Measurements from ENCODE around the gene ADD3.
"Not testable (repeated sequence)": the region's sequence is repeated elsewhere in the genome, so short reads cannot be mapped to it uniquely, and the experiment has no call there.

The ADD3 gene

GRCh38 chr10:110032801-110033700 is 25.3 kb downstream of the ADD3 start:
- DNase-seq (ENCODE audit: low spot score): peak; percentile 87

DNA sequence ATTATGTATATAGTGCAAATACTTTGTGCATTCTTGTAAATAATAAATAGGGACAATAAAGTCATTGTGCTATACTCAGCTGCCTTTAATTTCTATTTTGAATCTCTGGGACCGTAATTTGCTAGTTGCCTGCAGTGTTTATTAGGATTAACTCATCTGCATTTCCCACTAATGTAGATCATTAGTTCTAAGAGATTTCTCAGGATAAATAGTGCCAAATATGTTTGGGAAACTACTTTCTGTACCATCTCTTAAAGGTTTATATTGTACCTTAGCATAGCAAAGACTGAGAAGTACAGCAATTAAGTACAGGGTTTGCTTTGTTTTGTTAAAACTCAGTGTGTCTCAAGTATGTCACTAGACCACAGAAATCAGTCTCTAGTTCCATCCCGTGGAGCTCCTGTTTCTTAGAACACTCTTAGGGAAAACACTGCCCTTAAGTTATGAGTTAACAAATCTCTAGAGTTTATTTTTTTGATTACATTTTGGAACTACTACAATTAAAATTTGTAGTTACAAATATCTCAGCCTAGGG is 26.0 kb downstream of the ADD3 start:
- DNase-seq (ENCODE audit: low spot score): no peak

- no peak for DNase-seq (ENCODE audit: low spot score)
Measured at GRCh38 chr10:110034596-110034995, 26.8 kb downstream of the ADD3 start.

GRCh38 chr10:110035070-110035921 is 27.5 kb downstream of the ADD3 start:
- DNase-seq (ENCODE audit: low spot score): no peak

DNA sequence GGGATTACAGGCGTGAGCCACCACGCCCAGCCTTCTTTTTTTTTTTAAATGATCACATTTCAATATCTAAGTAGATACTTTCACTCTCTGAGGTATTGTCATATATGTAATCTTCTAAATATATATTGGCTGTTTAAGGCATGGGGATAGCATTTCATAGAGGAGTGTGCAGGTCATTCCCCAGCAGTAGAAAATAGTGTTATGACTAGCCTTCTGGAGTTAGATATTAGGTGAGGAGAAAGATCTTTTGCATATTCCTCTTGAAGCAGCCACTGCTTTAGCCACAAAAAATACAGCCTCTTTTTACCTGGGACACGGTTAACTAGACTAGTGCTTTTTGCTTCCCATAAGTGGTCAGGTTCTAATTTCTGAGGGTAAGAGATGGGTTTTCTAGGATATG is 28.9 kb downstream of the ADD3 start:
- DNase-seq (ENCODE audit: low spot score): no peak

DNA sequence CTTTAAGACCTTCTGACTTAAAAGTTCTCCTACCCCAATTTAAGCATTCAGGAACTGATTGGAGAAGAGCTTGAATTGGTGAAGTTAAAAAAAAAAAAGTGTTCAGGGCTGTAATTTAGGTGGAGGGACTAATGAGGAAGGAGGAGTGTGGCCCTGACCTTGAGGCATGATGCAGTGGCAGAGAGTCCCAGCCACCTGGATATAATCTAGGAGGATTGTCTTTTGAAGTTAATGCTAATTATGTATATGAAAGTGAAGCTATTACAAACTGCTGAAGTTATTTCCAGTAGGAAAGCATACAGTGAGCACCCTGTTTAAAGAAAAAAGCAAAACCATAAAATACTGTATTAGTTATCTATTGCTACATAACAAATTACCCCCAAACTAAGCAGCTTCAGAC is 31.5 kb downstream of the ADD3 start:
- DNase-seq (ENCODE audit: low spot score): no peak

- no peak for DNase-seq (ENCODE audit: low spot score)
Measured at GRCh38 chr10:110040108-110040507, 32.3 kb downstream of the ADD3 start.

- no peak for DNase-seq (ENCODE audit: low spot score)
Measured at GRCh38 chr10:110040767-110041478, 33.1 kb downstream of the ADD3 start.

DNA sequence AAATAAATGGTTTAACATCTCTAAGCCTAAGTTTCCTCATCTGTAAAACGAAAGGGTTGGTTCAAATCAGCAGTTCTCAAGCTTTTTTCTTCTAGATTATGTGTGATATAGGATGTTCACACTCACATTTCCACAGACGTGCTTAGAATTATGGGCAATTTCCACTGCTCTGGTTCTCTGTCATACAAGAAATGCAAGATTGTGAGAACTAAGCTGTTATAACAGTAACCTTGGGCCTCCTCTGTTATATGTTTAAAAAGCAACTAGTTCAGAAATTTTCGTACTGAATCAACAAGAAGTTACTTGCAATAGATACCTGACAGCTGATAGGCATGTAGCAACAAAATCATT is 33.7 kb downstream of the ADD3 start:
- DNase-seq (ENCODE audit: low spot score): no peak

DNA sequence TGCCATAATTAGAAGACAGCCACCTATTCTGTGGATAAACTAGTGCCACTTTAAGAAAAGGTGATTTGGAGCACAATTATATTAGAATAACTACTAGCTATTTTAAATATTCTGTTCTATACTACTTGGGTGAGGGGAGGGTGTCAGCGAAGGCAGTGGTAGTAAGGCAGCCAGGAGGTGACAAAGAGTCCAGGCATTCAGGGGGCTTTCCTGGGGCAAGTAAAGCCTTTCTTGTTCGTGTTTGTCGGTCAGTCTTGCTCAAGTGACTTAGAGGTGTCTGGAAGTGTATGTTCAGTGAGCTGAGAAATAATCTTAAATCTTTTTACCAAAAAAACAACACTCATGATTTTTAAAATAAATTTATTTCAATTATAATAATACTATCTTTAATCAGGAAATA is 34.4 kb downstream of the ADD3 start:
- no peak for DNase-seq (ENCODE audit: low spot score)

- DNase-seq (ENCODE audit: low spot score): no peak
Measured at GRCh38 chr10:110042891-110043290, 35.1 kb downstream of the ADD3 start.

DNA sequence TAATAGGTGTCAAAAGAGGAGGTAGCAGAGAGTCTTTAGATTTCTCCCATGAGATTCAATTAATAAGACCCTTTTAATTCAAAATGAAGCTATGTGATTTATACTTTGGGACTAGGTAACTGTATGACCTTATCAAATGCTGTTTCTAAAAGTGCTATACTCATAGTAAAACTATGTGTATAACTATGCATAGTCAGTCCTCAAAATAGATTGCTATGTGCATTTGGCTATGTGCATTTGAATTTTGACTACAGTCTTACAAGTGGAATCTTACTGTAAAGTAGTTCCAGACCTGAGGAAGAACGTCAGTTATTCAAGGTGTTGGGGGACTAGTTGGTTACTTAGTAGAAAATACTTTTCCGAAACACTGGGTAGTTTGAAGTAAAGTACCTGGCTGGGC is 36.9 kb downstream of the ADD3 start:
- no peak for DNase-seq (ENCODE audit: low spot score)

DNA sequence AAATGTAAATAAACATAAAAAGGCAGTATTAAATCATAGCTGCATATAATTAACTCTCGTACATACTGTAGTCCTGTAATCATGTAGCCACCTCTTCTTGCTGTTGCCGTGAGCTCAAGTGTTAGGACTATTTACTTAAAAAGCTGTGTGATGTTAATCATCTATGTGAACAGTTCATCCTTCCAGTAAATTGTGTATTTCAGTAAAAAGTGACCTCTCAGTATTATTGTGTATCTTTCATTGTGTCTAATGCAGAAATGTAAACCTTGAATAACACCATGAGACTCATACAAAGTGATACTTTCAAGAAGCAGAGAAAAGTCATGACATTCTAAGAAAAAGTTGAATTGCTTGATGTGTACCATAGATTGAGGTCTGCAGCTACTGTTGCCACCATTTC is 38.0 kb downstream of the ADD3 start:
- DNase-seq (ENCODE audit: low spot score): no peak

GRCh38 chr10:110048145-110048544 is 40.4 kb downstream of the ADD3 start:
- DNase-seq (ENCODE audit: low spot score): not testable (repeated sequence)

- no peak for DNase-seq (ENCODE audit: low spot score)
Measured at GRCh38 chr10:110048781-110049180, 41.0 kb downstream of the ADD3 start.

- not testable (repeated sequence) for DNase-seq (ENCODE audit: low spot score)
Measured at GRCh38 chr10:110049889-110050591, 42.3 kb downstream of the ADD3 start.

- DNase-seq (ENCODE audit: low spot score): no peak
Measured at GRCh38 chr10:110051487-110051886, 43.7 kb downstream of the ADD3 start.

- DNase-seq (ENCODE audit: low spot score): no peak
Measured at GRCh38 chr10:110052916-110053315, 45.1 kb downstream of the ADD3 start.

- DNase-seq (ENCODE audit: low spot score): no peak
Measured at GRCh38 chr10:110056822-110057221, 49.0 kb downstream of the ADD3 start.

GRCh38 chr10:110057456-110057855 is 49.7 kb downstream of the ADD3 start:
- DNase-seq (ENCODE audit: low spot score): no peak

GRCh38 chr10:110058212-110058611 is 50.4 kb downstream of the ADD3 start:
- no peak for DNase-seq (ENCODE audit: low spot score)

DNA sequence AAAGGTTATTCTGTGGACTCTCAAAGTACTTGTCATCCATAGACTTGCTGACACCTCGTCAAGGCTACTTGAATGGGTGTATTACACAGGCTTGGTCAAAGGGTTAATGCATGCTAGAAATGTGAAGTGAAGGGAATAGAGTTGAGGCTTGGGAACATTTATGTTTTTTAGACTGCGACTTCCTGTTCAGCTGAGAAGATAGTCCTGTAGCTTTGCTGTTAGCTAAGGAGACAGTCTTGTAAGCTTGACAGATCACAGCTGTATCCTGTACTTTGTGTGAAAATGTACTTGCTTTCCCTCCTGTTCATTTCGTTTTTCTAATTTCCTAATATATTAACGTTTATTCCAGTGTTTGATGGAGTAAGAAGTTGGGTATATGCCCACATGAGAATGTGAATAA is 52.1 kb downstream of the ADD3 start:
- DNase-seq (ENCODE audit: low spot score): no peak
